ENCODE results near the gene REXO5.

Gene REXO5

GRCh38 chr16:20791923-20792612, 14.3 kb upstream of the REXO5 start:
- TF ChIP-seq CTCF (IDR thresholded peaks at IDR 0.05): no peak
- no peaks in the 10 kb centered on the region for H3K4me1 ChIP-seq (ENCODE audit: control insufficient read depth in 1 of 2, insufficient read depth in 1 of 2, low read depth in 1 of 2, low read length in 1 of 2)
- H3K4me3 ChIP-seq (ENCODE audit: low read depth in 1 of 2, low read length in 1 of 2): no peak overlapping the region
- H3K27ac ChIP-seq: no peak overlapping the region
- H3K27me3 ChIP-seq: no peaks in the 10 kb centered on the region
- H3K36me3 ChIP-seq: peaks cover 17% of the 10 kb centered on the region
- no peaks in the 10 kb centered on the region for H3K9me3 ChIP-seq

GRCh38 chr16:20798364-20798763, 8.0 kb upstream of the REXO5 start:
- no peak for TF ChIP-seq CTCF (IDR thresholded peaks at IDR 0.05)
- H3K4me3 ChIP-seq (ENCODE audit: low read depth in 1 of 2, low read length in 1 of 2): no peak overlapping the region
- no peaks in the 10 kb centered on the region for H3K27me3 ChIP-seq
- no peaks in the 10 kb centered on the region for H3K9me3 ChIP-seq
- no peak overlapping the region for H3K27ac ChIP-seq
- peaks cover 34% of the 10 kb centered on the region for H3K36me3 ChIP-seq
- no peaks in the 10 kb centered on the region for H3K4me1 ChIP-seq (ENCODE audit: control insufficient read depth in 1 of 2, insufficient read depth in 1 of 2, low read depth in 1 of 2, low read length in 1 of 2)

- H3K4me3 ChIP-seq (ENCODE audit: low read depth in 1 of 2, low read length in 1 of 2): no peak overlapping the region
- no peaks in the 10 kb centered on the region for H3K4me1 ChIP-seq (ENCODE audit: control insufficient read depth in 1 of 2, insufficient read depth in 1 of 2, low read depth in 1 of 2, low read length in 1 of 2)
- H3K36me3 ChIP-seq: peaks cover 34% of the 10 kb centered on the region
- no peak for TF ChIP-seq CTCF (IDR thresholded peaks at IDR 0.05)
- no peak overlapping the region for H3K27ac ChIP-seq
- H3K9me3 ChIP-seq: no peaks in the 10 kb centered on the region
- H3K27me3 ChIP-seq: no peaks in the 10 kb centered on the region
Observed at GRCh38 chr16:20799599-20799998, 6.7 kb upstream of the REXO5 start.

GRCh38 chr16:20801278-20801677, 5.0 kb upstream of the REXO5 start:
- no peak overlapping the region for H3K4me3 ChIP-seq (ENCODE audit: low read depth in 1 of 2, low read length in 1 of 2)
- no peaks in the 10 kb centered on the region for H3K9me3 ChIP-seq
- peaks cover 25% of the 10 kb centered on the region for H3K36me3 ChIP-seq
- TF ChIP-seq CTCF (IDR thresholded peaks at IDR 0.05): no peak
- no peaks in the 10 kb centered on the region for H3K27me3 ChIP-seq
- H3K4me1 ChIP-seq (ENCODE audit: control insufficient read depth in 1 of 2, insufficient read depth in 1 of 2, low read depth in 1 of 2, low read length in 1 of 2): peaks cover 14% of the 10 kb centered on the region in 2 experiments
- H3K27ac ChIP-seq: no peak overlapping the region

- no peak overlapping the region for H3K4me3 ChIP-seq (ENCODE audit: low read depth in 1 of 2, low read length in 1 of 2)
- peaks cover 24 to 26% of the 10 kb centered on the region in 2 experiments for H3K4me1 ChIP-seq (ENCODE audit: control insufficient read depth in 1 of 2, insufficient read depth in 1 of 2, low read depth in 1 of 2, low read length in 1 of 2)
- H3K27ac ChIP-seq: no peak overlapping the region
- peaks cover 9% of the 10 kb centered on the region for H3K36me3 ChIP-seq
- H3K9me3 ChIP-seq: no peaks in the 10 kb centered on the region
- TF ChIP-seq CTCF (IDR thresholded peaks at IDR 0.05): no peak
- no peaks in the 10 kb centered on the region for H3K27me3 ChIP-seq
Observed at GRCh38 chr16:20803192-20803560, 3.2 kb upstream of the REXO5 start.

Data from neutrophil (primary cell).